MCF 10A (cell line): Measurements from ENCODE around the gene FGD5. TPM values are rescaled to one million over a fixed set of nuclear protein-coding genes. Genes with fewer than 3 reads are reported as not detected.

Experiments used
- BruUV-seq: library from RNA; stranded (reverse); fragments of 400-500 nt; replicated peaks from 2 replicates; lab custom pipeline; 2021; lab: Mats Ljungman, UMichigan
- CTCF ChIA-PET: fragments of 300-600 bp; sonication (Branson Sonifier 250); formaldehyde crosslinking; extraction: SDS; loops from one replicate; lab custom pipeline; 2021; ENCODE audit warnings: antibody characterized with exemption, inconsistent platforms; lab: Yijun Ruan, JAX
- POLR2A ChIA-PET: fragments of 300-600, 350-650 bp; sonication (Branson Sonifier 250); formaldehyde crosslinking; extraction: SDS; loops from one replicate; lab custom pipeline; 2020; ENCODE audit warnings: antibody characterized with exemption, inconsistent platforms; lab: Yijun Ruan, JAX
- DNase-seq: peaks from one replicate; pipeline ENCODE4 v3.0.0-alpha.2; 2018; ENCODE audit not compliant: unreplicated experiment
- H3K27ac Mint-ChIP-seq: one replicate; pipeline ENCODE4 v1.8.0; 2022; ENCODE audit warnings: mild to moderate bottlenecking, low read depth, mixed read lengths; ENCODE audit not compliant: unreplicated experiment
- H3K27me3 Mint-ChIP-seq: one replicate; pipeline ENCODE4 v1.8.0; 2022; ENCODE audit warnings: mixed read lengths; ENCODE audit not compliant: insufficient read depth, unreplicated experiment
- H3K36me3 Mint-ChIP-seq: one replicate; pipeline ENCODE4 v1.8.0; 2022; ENCODE audit warnings: mild to moderate bottlenecking, moderate library complexity, mixed read lengths; ENCODE audit not compliant: insufficient read depth, unreplicated experiment
- H3K4me1 Mint-ChIP-seq: one replicate; pipeline ENCODE4 v1.8.0; 2022; ENCODE audit warnings: mixed read lengths; ENCODE audit not compliant: insufficient read depth, unreplicated experiment
- H3K4me3 Mint-ChIP-seq: one replicate; pipeline ENCODE4 v1.8.0; 2022; ENCODE audit warnings: mild to moderate bottlenecking, moderate library complexity, mixed read lengths; ENCODE audit not compliant: unreplicated experiment
- H3K9me3 Mint-ChIP-seq: one replicate; pipeline ENCODE4 v1.8.0; 2022; ENCODE audit warnings: mixed read lengths; ENCODE audit not compliant: unreplicated experiment
- intact Hi-C: fragments of 100-400 bp; cut with micrococcal nuclease; formaldehyde crosslinking; loops from 2 replicates; pipeline ENCODE4 v1.14.1; 2022
- total RNA-seq: library from RNA; stranded (reverse); gene quantifications from 2 replicates; pipeline ENCODE4 v1.2.3, GENCODE V29; 2022
- TF ChIP-seq, protein P1 (sequence below): fragments of 200-600 bp; IDR thresholded peaks from one replicate; pipeline ENCODE4 v1.8.0; 2022; ENCODE audit warnings: antibody characterized with exemption, mild to moderate bottlenecking; ENCODE audit not compliant: unreplicated experiment

Gene FGD5
- total RNA-seq, 1 experiment from 2014 or later = not detected

DNA sequence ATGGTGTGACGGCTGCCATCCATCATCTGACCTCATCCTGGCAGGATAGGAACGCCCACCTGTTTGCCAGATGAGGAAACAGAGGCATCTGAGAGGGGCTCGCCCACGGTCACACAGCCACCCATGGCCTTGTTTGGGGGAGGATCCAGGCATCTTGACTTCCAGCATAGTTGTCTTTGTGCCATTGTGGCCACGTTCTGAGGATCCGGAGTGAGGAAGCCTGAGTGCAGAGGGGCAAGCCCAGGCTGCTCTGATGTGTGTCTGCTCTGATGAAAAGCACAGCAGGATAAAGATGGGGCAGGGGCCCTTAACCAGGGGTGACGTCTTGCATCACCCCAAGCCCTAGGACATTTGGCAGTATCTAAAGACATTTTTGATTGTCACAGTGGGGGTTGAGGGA lies 58.7 kb downstream of the FGD5 start:
- no peak overlapping the region for H3K4me3 Mint-ChIP-seq
- no peaks in the 10 kb centered on the region for H3K4me1 Mint-ChIP-seq
- CTCF ChIA-PET = no interaction called here
- intact Hi-C loops = no loop called here
- no TSS peak for BruUV-seq
- POLR2A ChIA-PET = no interaction called here
- no peak overlapping the region for H3K27ac Mint-ChIP-seq
- DNase-seq = no peak
- TF ChIP-seq, protein P1, sequence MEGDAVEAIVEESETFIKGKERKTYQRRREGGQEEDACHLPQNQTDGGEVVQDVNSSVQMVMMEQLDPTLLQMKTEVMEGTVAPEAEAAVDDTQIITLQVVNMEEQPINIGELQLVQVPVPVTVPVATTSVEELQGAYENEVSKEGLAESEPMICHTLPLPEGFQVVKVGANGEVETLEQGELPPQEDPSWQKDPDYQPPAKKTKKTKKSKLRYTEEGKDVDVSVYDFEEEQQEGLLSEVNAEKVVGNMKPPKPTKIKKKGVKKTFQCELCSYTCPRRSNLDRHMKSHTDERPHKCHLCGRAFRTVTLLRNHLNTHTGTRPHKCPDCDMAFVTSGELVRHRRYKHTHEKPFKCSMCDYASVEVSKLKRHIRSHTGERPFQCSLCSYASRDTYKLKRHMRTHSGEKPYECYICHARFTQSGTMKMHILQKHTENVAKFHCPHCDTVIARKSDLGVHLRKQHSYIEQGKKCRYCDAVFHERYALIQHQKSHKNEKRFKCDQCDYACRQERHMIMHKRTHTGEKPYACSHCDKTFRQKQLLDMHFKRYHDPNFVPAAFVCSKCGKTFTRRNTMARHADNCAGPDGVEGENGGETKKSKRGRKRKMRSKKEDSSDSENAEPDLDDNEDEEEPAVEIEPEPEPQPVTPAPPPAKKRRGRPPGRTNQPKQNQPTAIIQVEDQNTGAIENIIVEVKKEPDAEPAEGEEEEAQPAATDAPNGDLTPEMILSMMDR = no peak
- peaks cover 19% of the 10 kb centered on the region for H3K27me3 Mint-ChIP-seq
- no peaks in the 10 kb centered on the region for H3K36me3 Mint-ChIP-seq
- H3K9me3 Mint-ChIP-seq = no peaks in the 10 kb centered on the region

DNA sequence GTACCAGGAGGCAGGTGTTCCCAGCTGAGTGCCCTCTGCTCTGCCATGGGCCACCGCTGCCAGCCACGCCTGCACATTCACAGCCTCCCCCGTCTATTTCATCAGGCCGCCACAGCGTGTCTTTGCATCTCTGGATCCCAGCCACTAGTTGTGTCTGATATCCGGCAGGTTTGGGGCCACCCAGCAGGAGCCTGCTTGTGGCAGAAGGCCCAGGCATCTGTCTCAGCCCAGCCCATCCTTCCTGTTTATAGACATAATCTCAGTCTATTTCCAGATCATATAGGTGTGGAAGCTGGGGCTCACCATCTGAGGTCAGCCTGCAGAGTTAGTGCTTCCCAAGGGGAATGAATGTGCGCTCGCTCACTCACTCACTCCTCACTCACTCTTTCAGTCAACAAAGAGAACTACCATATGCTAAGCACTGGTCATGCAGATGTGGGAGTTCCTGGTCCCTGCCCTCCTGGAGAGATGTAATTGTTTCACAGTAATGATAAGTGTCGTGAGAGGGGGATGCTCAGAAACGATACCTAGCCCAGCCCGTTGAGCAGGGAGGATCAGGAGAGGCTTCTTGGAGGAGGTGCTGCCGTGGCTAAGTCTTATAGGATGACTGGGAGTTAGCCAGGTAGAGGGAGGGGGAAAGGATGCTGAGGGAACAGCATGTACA lies 60.6 kb downstream of the FGD5 start:
- H3K4me3 Mint-ChIP-seq = no peak overlapping the region
- H3K36me3 Mint-ChIP-seq = no peaks in the 10 kb centered on the region
- no TSS peak for BruUV-seq
- no peaks in the 10 kb centered on the region for H3K9me3 Mint-ChIP-seq
- intact Hi-C loops = no loop called here
- ChIA-PET POLR2A (no interaction called here), CTCF (interaction anchor here (1.2 kb wide), 1 partner anchor 15 kb away, joined by 3 read pairs; no protein-coding TSS in a partner anchor)
- no peaks in the 10 kb centered on the region for H3K4me1 Mint-ChIP-seq
- peaks cover 19% of the 10 kb centered on the region for H3K27me3 Mint-ChIP-seq
- H3K27ac Mint-ChIP-seq = no peak overlapping the region
- TF ChIP-seq, protein P1 = no peak
- DNase-seq = peak; percentile 24

DNA sequence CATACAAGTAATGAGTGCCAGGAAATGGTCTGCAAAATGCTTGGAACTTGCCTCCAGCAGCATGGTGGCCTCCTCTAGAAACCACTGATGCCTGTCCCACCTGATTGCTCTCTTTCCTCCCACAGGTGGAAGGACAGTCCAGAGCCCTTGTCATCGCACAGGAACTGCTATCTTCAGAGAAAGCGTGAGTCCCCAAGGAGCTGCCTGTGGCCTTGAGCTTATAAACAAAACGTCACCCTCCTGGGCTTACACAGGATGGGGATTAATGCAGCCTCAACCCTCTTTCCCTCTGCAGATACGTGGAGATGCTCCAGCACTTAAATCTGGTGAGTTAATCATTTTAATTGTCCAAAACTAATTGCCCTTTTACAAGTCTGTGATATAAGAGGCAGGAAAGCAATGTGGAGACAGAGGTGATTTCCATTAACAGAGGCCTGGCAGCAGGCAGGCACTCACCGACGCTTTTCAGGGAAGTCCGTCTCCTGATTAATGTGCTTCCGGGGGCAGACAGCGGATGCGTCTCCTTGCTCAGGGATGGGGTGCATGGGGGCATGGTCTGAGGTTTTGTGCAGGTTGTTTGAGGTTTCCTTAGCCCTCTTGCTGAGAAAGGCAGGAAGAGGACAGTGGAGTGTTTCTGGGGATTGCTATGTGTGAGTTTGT lies 61.8 kb downstream of the FGD5 start:
- H3K9me3 Mint-ChIP-seq = no peaks in the 10 kb centered on the region
- peaks cover 32% of the 10 kb centered on the region for H3K27me3 Mint-ChIP-seq
- ChIA-PET POLR2A (interaction anchor here (0.7 kb wide), 1 partner anchor 1366 kb away, joined by 4 read pairs; no protein-coding TSS in a partner anchor), CTCF (interaction anchor here (0.6 to 0.7 kb wide), 2 partner anchors 207 to 364 kb away, joined by 3 to 5 read pairs; no protein-coding TSS in a partner anchor)
- H3K4me1 Mint-ChIP-seq = no peaks in the 10 kb centered on the region
- BruUV-seq = no TSS peak
- TF ChIP-seq, protein P1 = no peak
- no peak for DNase-seq
- no peak overlapping the region for H3K4me3 Mint-ChIP-seq
- no peaks in the 10 kb centered on the region for H3K36me3 Mint-ChIP-seq
- intact Hi-C loops = no loop called here
- H3K27ac Mint-ChIP-seq = no peak overlapping the region

GRCh38 chr3:14883226-14883625 lies 64.5 kb downstream of the FGD5 start:
- POLR2A ChIA-PET = no interaction called here
- intact Hi-C loops = no loop called here
- Mint-ChIP-seq H3K4me3 (no peak overlapping the region), H3K9me3 (no peaks in the 10 kb centered on the region), H3K27me3 (peaks cover 51% of the 10 kb centered on the region), H3K27ac (no peak overlapping the region), H3K4me1 (no peaks in the 10 kb centered on the region), H3K36me3 (no peaks in the 10 kb centered on the region)
- BruUV-seq = no TSS peak
- CTCF ChIA-PET = interaction anchor here (0.6 kb wide), 1 partner anchor 201 kb away, joined by 4 read pairs; no protein-coding TSS in a partner anchor
- TF ChIP-seq, protein P1 = no peak
- no peak for DNase-seq
